NCI-H2107 treated with DMSO at 0.1 percent for 48 hours (cell line): ENCODE data around the gene RCOR1.

Experiments
- DNase-seq: peaks from one replicate; lab custom pipeline; 2025; ENCODE audit not compliant: unreplicated experiment; lab: John Stamatoyannopoulos, UW

RCOR1 gene

DNA sequence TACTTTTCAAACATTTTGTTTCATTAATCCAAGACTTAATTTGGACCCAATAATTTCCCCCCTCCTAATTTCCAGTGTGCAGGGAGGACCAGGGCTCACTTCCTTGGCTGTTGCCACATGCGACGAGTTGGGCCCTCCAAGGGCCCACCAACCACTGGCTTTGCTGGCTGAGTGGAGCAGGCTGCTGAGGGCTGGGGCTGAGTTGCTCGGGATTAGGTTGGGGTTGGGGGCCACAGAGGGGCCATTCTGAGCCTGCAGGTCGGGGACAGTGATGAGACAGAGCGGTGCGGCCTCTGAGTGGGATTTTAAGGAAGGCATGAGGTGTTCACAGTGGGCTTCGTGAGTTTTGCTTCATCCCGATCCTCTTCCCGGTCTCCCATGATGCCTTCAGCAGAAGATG, 178.7 kb downstream of the RCOR1 start:
- DNase-seq = no peak

- no peak for DNase-seq
Observed at GRCh38 chr14:102772781-102773570, 180.5 kb downstream of the RCOR1 start.

- DNase-seq = peak; percentile 62
Observed at GRCh38 chr14:102774391-102775153, 182.1 kb downstream of the RCOR1 start.

DNA sequence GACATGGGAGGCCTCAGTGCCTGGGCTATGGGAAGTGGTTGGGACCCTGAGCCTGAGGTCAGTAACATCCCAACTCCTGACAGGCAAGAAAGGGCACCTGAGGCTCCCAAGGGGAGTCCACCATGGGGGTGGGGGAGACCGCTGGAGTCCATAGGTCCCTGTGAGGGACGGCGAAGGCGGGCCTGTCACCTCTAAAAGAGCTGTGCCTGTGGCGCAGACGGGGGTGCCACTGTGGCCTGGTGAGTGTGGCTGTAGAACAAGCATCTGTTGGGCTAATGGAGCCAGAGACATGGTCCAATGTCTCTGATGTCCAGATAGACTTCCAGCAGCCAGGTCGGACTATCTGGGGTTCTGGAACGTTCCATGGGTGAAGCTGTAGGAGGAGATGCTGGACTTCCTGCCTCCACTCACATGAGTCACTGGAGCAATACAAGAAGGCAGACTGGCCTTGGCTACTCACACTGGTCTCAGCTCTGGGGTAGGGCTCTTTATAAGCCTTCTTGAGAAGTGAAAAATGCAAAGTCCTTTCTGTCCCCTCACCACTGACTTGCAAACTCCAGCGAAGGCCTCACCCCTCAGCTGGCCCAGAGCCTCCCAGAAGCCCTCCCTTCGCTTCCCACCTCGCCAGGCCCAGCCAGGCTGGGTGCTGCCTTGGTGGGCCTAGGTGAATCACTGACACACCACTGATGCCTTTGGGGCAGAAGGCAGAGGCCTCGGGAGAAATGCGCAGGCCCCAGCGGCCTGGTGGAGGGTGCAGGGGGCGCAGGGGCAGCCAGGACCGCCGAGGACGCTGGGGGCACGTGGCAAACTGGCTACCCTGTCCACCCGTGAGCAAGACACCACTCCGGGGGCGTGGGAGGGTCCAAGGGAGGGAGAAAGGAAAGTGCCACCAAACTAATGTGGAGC, 183.7 kb downstream of the RCOR1 start:
- no peak for DNase-seq

- no peak for DNase-seq
Observed at GRCh38 chr14:102776761-102777710, 184.6 kb downstream of the RCOR1 start, which contains the start of gene TRAF3. TSS of gene TRAF3 (plus strand) at chr14:102777449. CDS start at chr14:102870202, 92,753 bp downstream.

- no peak for DNase-seq
Observed at GRCh38 chr14:102777711-102778337, 185.4 kb downstream of the RCOR1 start.

- peak; percentile 29 for DNase-seq
Observed at GRCh38 chr14:102778338-102779083, 186.1 kb downstream of the RCOR1 start.

GRCh38 chr14:102779084-102779462, 186.6 kb downstream of the RCOR1 start:
- DNase-seq = no peak

- DNase-seq = no peak
Observed at GRCh38 chr14:102779574-102780315, 187.3 kb downstream of the RCOR1 start.
